ENCODE results near the gene BOLL. TPM values are rescaled to one million over a fixed set of nuclear protein-coding genes. Genes with fewer than 3 reads are reported as not detected.
"Not testable (repeated sequence)": the region's sequence is repeated elsewhere in the genome, so short reads cannot be mapped to it uniquely, and the experiment has no call there.

Gene BOLL
- total and polyA plus RNA-seq, 4 donors, result not detected

- Histone ChIP-seq H3K4me3 (ENCODE audit: low read length in 2 of 2) (no peak overlapping the region), H3K36me3 (ENCODE audit: control insufficient read depth in 1 of 2, insufficient read depth in 2 of 2, low read length in 1 of 2) (no peaks in the 10 kb centered on the region), H3K9me3 (ENCODE audit: control insufficient read depth, low read length) (no peaks in the 10 kb centered on the region), H3K27ac (ENCODE audit: low read depth in 1 of 2, low read length in 2 of 2) (no peak overlapping the region), H3K27me3 (ENCODE audit: control insufficient read depth in 1 of 2, insufficient read depth in 2 of 2, low read length in 1 of 2) (no peaks in the 10 kb centered on the region), H3K4me1 (ENCODE audit: control insufficient read depth in 1 of 2, insufficient read depth in 2 of 2, low read length in 2 of 2) (no peaks in the 10 kb centered on the region)
- intact Hi-C loops (cut with DNase I), result loop anchor here (2.0 to 10.0 kb wide), 3 partner anchors 69 to 353 kb away; partner anchors contain the start of gene MOB4 (in 1 of the 2)
- 18 to 20% methylated on average over 4 of the region's 4 CpGs for WGBS, 2 donors
- no peak for DNase-seq
- no peak for ATAC-seq (ENCODE audit: low FRiP score)
Observed at GRCh38 chr2:197777823-197778407, 7.2 kb downstream of the BOLL start.

- Histone ChIP-seq H3K27me3 (ENCODE audit: control insufficient read depth in 1 of 2, insufficient read depth in 2 of 2, low read length in 1 of 2) (no peaks in the 10 kb centered on the region), H3K4me3 (ENCODE audit: low read length in 2 of 2) (no peak overlapping the region), H3K27ac (ENCODE audit: low read depth in 1 of 2, low read length in 2 of 2) (no peak overlapping the region), H3K36me3 (ENCODE audit: control insufficient read depth in 1 of 2, insufficient read depth in 2 of 2, low read length in 1 of 2) (no peaks in the 10 kb centered on the region), H3K4me1 (ENCODE audit: control insufficient read depth in 1 of 2, insufficient read depth in 2 of 2, low read length in 2 of 2) (no peaks in the 10 kb centered on the region), H3K9me3 (ENCODE audit: control insufficient read depth, low read length) (peaks cover 4% of the 10 kb centered on the region)
- intact Hi-C loops (cut with DNase I), result no loop called here
- ATAC-seq (ENCODE audit: low FRiP score), result no peak
- DNase-seq, result no peak
- WGBS, 2 donors, result 88 to 95% methylated on average over 3 of the region's 3 CpGs
Observed at GRCh38 chr2:197760293-197760657, 24.8 kb downstream of the BOLL start.

GRCh38 chr2:197759625-197760292, 25.4 kb downstream of the BOLL start:
- 76 to 78% methylated on average over 11 of the region's 11 CpGs for WGBS, 2 donors
- no peak for ATAC-seq (ENCODE audit: low FRiP score)
- no peak for DNase-seq
- Histone ChIP-seq H3K4me1 (ENCODE audit: control insufficient read depth in 1 of 2, insufficient read depth in 2 of 2, low read length in 2 of 2) (no peaks in the 10 kb centered on the region), H3K4me3 (ENCODE audit: low read length in 2 of 2) (no peak overlapping the region), H3K36me3 (ENCODE audit: control insufficient read depth in 1 of 2, insufficient read depth in 2 of 2, low read length in 1 of 2) (no peaks in the 10 kb centered on the region), H3K27ac (ENCODE audit: low read depth in 1 of 2, low read length in 2 of 2) (no peak overlapping the region), H3K9me3 (ENCODE audit: control insufficient read depth, low read length) (peaks cover 4% of the 10 kb centered on the region), H3K27me3 (ENCODE audit: control insufficient read depth in 1 of 2, insufficient read depth in 2 of 2, low read length in 1 of 2) (no peaks in the 10 kb centered on the region)
- intact Hi-C loops (cut with DNase I), result no loop called here

GRCh38 chr2:197759013-197759412, 26.1 kb downstream of the BOLL start:
- Histone ChIP-seq H3K36me3 (ENCODE audit: control insufficient read depth in 1 of 2, insufficient read depth in 2 of 2, low read length in 1 of 2) (no peaks in the 10 kb centered on the region), H3K9me3 (ENCODE audit: control insufficient read depth, low read length) (peaks cover 4% of the 10 kb centered on the region), H3K27ac (ENCODE audit: low read depth in 1 of 2, low read length in 2 of 2) (no peak overlapping the region), H3K4me1 (ENCODE audit: control insufficient read depth in 1 of 2, insufficient read depth in 2 of 2, low read length in 2 of 2) (no peaks in the 10 kb centered on the region), H3K27me3 (ENCODE audit: control insufficient read depth in 1 of 2, insufficient read depth in 2 of 2, low read length in 1 of 2) (no peaks in the 10 kb centered on the region), H3K4me3 (ENCODE audit: low read length in 2 of 2) (no peak overlapping the region)
- ATAC-seq (ENCODE audit: low FRiP score) (no peak), DNase-seq (no peak)
- WGBS, 2 donors, result 65 to 74% methylated on average over 4 of the region's 4 CpGs
- intact Hi-C loops (cut with DNase I), result no loop called here

GRCh38 chr2:197740200-197740599, 44.9 kb downstream of the BOLL start:
- intact Hi-C loops (cut with DNase I), result no loop called here
- no peaks in the 10 kb centered on the region for H3K4me1 ChIP-seq (ENCODE audit: control insufficient read depth in 1 of 2, insufficient read depth in 2 of 2, low read length in 2 of 2)
- H3K9me3 ChIP-seq (ENCODE audit: control insufficient read depth, low read length), result no peaks in the 10 kb centered on the region
- H3K27me3 ChIP-seq (ENCODE audit: control insufficient read depth in 1 of 2, insufficient read depth in 2 of 2, low read length in 1 of 2), result no peaks in the 10 kb centered on the region
- ATAC-seq (ENCODE audit: low FRiP score) (no peak), DNase-seq (no peak)
- H3K27ac ChIP-seq (ENCODE audit: low read depth in 1 of 2, low read length in 2 of 2), result no peak overlapping the region
- no peaks in the 10 kb centered on the region for H3K36me3 ChIP-seq (ENCODE audit: control insufficient read depth in 1 of 2, insufficient read depth in 2 of 2, low read length in 1 of 2)
- no peak overlapping the region for H3K4me3 ChIP-seq (ENCODE audit: low read length in 2 of 2)

- H3K27me3 ChIP-seq (ENCODE audit: control insufficient read depth in 1 of 2, insufficient read depth in 2 of 2, low read length in 1 of 2); H3K4me3 ChIP-seq (ENCODE audit: low read length in 2 of 2); intact Hi-C loops (cut with DNase I); H3K4me1 ChIP-seq (ENCODE audit: control insufficient read depth in 1 of 2, insufficient read depth in 2 of 2, low read length in 2 of 2); H3K36me3 ChIP-seq (ENCODE audit: control insufficient read depth in 1 of 2, insufficient read depth in 2 of 2, low read length in 1 of 2); DNase-seq; H3K9me3 ChIP-seq (ENCODE audit: control insufficient read depth, low read length); ATAC-seq (ENCODE audit: low FRiP score); H3K27ac ChIP-seq (ENCODE audit: low read depth in 1 of 2, low read length in 2 of 2): not testable (repeated sequence)
- WGBS, 2 donors, result 85 to 90% methylated on average over 24 to 31 of the region's 32 CpGs
Observed at GRCh38 chr2:197728555-197729544, 56.3 kb downstream of the BOLL start.

GRCh38 chr2:197727011-197727410, 58.1 kb downstream of the BOLL start:
- H3K4me3 ChIP-seq (ENCODE audit: low read length in 2 of 2), result no peak overlapping the region
- intact Hi-C loops (cut with DNase I), result no loop called here
- DNase-seq (no peak), ATAC-seq (ENCODE audit: low FRiP score) (no peak)
- no peaks in the 10 kb centered on the region for H3K36me3 ChIP-seq (ENCODE audit: control insufficient read depth in 1 of 2, insufficient read depth in 2 of 2, low read length in 1 of 2)
- H3K27ac ChIP-seq (ENCODE audit: low read depth in 1 of 2, low read length in 2 of 2), result no peak overlapping the region
- no peaks in the 10 kb centered on the region for H3K27me3 ChIP-seq (ENCODE audit: control insufficient read depth in 1 of 2, insufficient read depth in 2 of 2, low read length in 1 of 2)
- H3K4me1 ChIP-seq (ENCODE audit: control insufficient read depth in 1 of 2, insufficient read depth in 2 of 2, low read length in 2 of 2), result no peaks in the 10 kb centered on the region
- no peaks in the 10 kb centered on the region for H3K9me3 ChIP-seq (ENCODE audit: control insufficient read depth, low read length)

GRCh38 chr2:197717863-197718262, 67.3 kb downstream of the BOLL start:
- Histone ChIP-seq H3K27me3 (ENCODE audit: control insufficient read depth in 1 of 2, insufficient read depth in 2 of 2, low read length in 1 of 2) (no peaks in the 10 kb centered on the region), H3K36me3 (ENCODE audit: control insufficient read depth in 1 of 2, insufficient read depth in 2 of 2, low read length in 1 of 2) (peaks cover 0 to 2% of the 10 kb centered on the region in 2 donors), H3K9me3 (ENCODE audit: control insufficient read depth, low read length) (no peaks in the 10 kb centered on the region), H3K4me1 (ENCODE audit: control insufficient read depth in 1 of 2, insufficient read depth in 2 of 2, low read length in 2 of 2) (no peaks in the 10 kb centered on the region), H3K27ac (ENCODE audit: low read depth in 1 of 2, low read length in 2 of 2) (no peak overlapping the region), H3K4me3 (ENCODE audit: low read length in 2 of 2) (no peak overlapping the region)
- intact Hi-C loops (cut with DNase I), result no loop called here
- ATAC-seq (ENCODE audit: low FRiP score) (no peak), DNase-seq (no peak)
- 91 to 93% methylated on average over 2 of the region's 2 CpGs for WGBS, 2 donors

Measured in aorta (tissue), 5 donors.